A673 (cell line): ENCODE data around the gene IL6R. TPM values are rescaled to one million over a fixed set of nuclear protein-coding genes. Genes with fewer than 3 reads are reported as not detected.

ENCODE experiments used
- BruUV-seq: library from RNA; stranded (reverse); fragments of 400-500 nt; replicated peaks from 2 replicates; lab custom pipeline; 2021; lab: Mats Ljungman, UMichigan
- CTCF ChIA-PET: fragments of 300-600 bp; sonication (Branson Sonifier 250); formaldehyde crosslinking; loops from one replicate; lab custom pipeline; 2022; ENCODE audit warnings: antibody characterized with exemption; lab: Charles Lee
- POLR2A ChIA-PET: fragments of 300-600 bp; sonication (Branson Sonifier 250); formaldehyde crosslinking; loops from one replicate; lab custom pipeline; 2022; ENCODE audit warnings: antibody characterized with exemption; ENCODE audit not compliant: low non-redundant PET; lab: Charles Lee
- DNase-seq: peaks from one replicate; pipeline ENCODE4 v3.0.0-alpha.2; 2015; ENCODE audit warnings: low spot score
- H3K27ac ChIP-seq: fragments of 200-600 bp; sonication (generic); 2 replicates; pipeline ENCODE4 v1.5.1; 2016; ENCODE audit warnings: mixed run types, low read depth, mild to moderate bottlenecking, mixed read lengths, antibody characterized with exemption, low read length; ENCODE audit not compliant: poor library complexity, severe bottlenecking
- H3K27me3 ChIP-seq: fragments of 200-600 bp; sonication (generic); replicated peaks from 2 replicates; pipeline ENCODE4 v1.6.1; 2017; ENCODE audit warnings: mixed run types, low read depth, mild to moderate bottlenecking, mixed read lengths, antibody characterized with exemption, low read length; ENCODE audit not compliant: insufficient read depth, poor library complexity
- H3K36me3 ChIP-seq: fragments of 200-600 bp; sonication (generic); 2 replicates; pipeline ENCODE4 v1.6.1; 2016; ENCODE audit warnings: mixed run types, mild to moderate bottlenecking, mixed read lengths, antibody characterized with exemption, low read length; ENCODE audit not compliant: insufficient read depth, poor library complexity, severe bottlenecking
- H3K4me1 ChIP-seq: fragments of 200-600 bp; sonication (generic); 2 replicates; pipeline ENCODE4 v1.6.1; 2017; ENCODE audit warnings: mixed run types, mild to moderate bottlenecking, mixed read lengths, antibody characterized with exemption, low read length; ENCODE audit not compliant: insufficient read depth, poor library complexity, severe bottlenecking
- H3K4me3 ChIP-seq: fragments of 200-600 bp; sonication (generic); 2 replicates; pipeline ENCODE4 v1.5.1; 2016; ENCODE audit warnings: low read depth, mixed run types, mild to moderate bottlenecking, mixed read lengths, low read length; ENCODE audit not compliant: poor library complexity, severe bottlenecking
- H3K9me3 ChIP-seq: fragments of 200-600 bp; sonication (generic); 2 replicates; pipeline ENCODE4 v1.6.1; 2016; ENCODE audit warnings: mixed run types, low read depth, mild to moderate bottlenecking, mixed read lengths, antibody characterized with exemption, low read length; ENCODE audit not compliant: poor library complexity, severe bottlenecking
- CTCF ChIP-seq: fragments of 300-800, 200-600 bp; sonication (generic); conservative IDR thresholded peaks from 2 replicates; pipeline ENCODE4 v1.5.1; 2017; ENCODE audit warnings: low read depth, mild to moderate bottlenecking, antibody characterized with exemption, low read length, moderate library complexity, mixed read lengths
- EZH2 ChIP-seq: fragments of 200-600 bp; sonication (generic); IDR thresholded peaks from 2 replicates; pipeline ENCODE4 v1.6.1; 2017; ENCODE audit warnings: borderline replicate concordance, low read depth, mild to moderate bottlenecking, mixed read lengths, antibody characterized with exemption, low read length; ENCODE audit not compliant: poor library complexity, severe bottlenecking
- intact Hi-C: fragments of 100-400 bp; cut with micrococcal nuclease; formaldehyde crosslinking; loops from one replicate; pipeline ENCODE4 v1.10.0; 2022; ENCODE audit not compliant: unreplicated experiment
- total RNA-seq: library from RNA; stranded (reverse); gene quantifications from 2 replicates; pipeline ENCODE4 v1.2.3, GENCODE V29; 2021

Gene IL6R
- total RNA-seq, 1 experiment from 2014 or later: 1.9 TPM

- ChIA-PET CTCF (no interaction called here), POLR2A (no interaction called here)
- no TSS peak for BruUV-seq
- no peaks in the 10 kb centered on the region for H3K4me1 ChIP-seq
- no peak overlapping the region for H3K4me3 ChIP-seq
- no peaks in the 10 kb centered on the region for H3K9me3 ChIP-seq
- H3K36me3 ChIP-seq: no peaks in the 10 kb centered on the region
- intact Hi-C loops: no loop called here
- no peak for DNase-seq
- no peaks in the 10 kb centered on the region for H3K27me3 ChIP-seq
- TF ChIP-seq EZH2 (no peak), CTCF (no peak)
- H3K27ac ChIP-seq: no peak overlapping the region
Observed at GRCh38 chr1:154514066-154514553, 109.0 kb downstream of the IL6R start.

GRCh38 chr1:154517661-154518060 lies 112.5 kb downstream of the IL6R start:
- no TSS peak for BruUV-seq
- ChIA-PET POLR2A (no interaction called here), CTCF (no interaction called here)
- Histone ChIP-seq H3K27me3 (no peaks in the 10 kb centered on the region), H3K9me3 (no peaks in the 10 kb centered on the region), H3K4me1 (no peaks in the 10 kb centered on the region), H3K4me3 (no peak overlapping the region), H3K36me3 (no peaks in the 10 kb centered on the region), H3K27ac (no peak overlapping the region)
- DNase-seq: no peak
- intact Hi-C loops: no loop called here
- TF ChIP-seq EZH2: no peak

Other genes starting within 250 kb of the IL6R start
- 661 and 746 TPM in 2 replicates for gene TPM3, start 213.2 kb upstream of the IL6R start, total RNA-seq
- not detected in 2 replicates for gene CFAP141, start 199.0 kb upstream of the IL6R start, total RNA-seq
- 249 and 269 TPM in 2 replicates for gene UBAP2L, start 184.4 kb upstream of the IL6R start, total RNA-seq
- gene HAX1, start 132.7 kb upstream of the IL6R start, total RNA-seq: 129 and 134 TPM in 2 replicates
- not detected in 2 replicates for gene AQP10, start 84.2 kb upstream of the IL6R start, total RNA-seq
- 29.1 and 32.4 TPM in 2 replicates for gene ATP8B2, start 79.8 kb upstream of the IL6R start, total RNA-seq
- not detected in 2 replicates for gene TDRD10, start 96.9 kb downstream of the IL6R start, total RNA-seq
- 0.04 TPM in 1 of 2 replicates, not detected in the other for gene SHE, start 97.1 kb downstream of the IL6R start, total RNA-seq
- 84.5 and 104 TPM in 2 replicates for gene UBE2Q1, start 153.3 kb downstream of the IL6R start, total RNA-seq
- 3.2 and 3.5 TPM in 2 replicates for gene CHRNB2, start 162.4 kb downstream of the IL6R start, total RNA-seq
- 165 and 171 TPM in 2 replicates for gene ADAR, start 202.8 kb downstream of the IL6R start, total RNA-seq